ENCODE results near the gene COL1A1. TPM values are rescaled to one million over a fixed set of nuclear protein-coding genes. Genes with fewer than 3 reads are reported as not detected.

The COL1A1 gene
- total and polyA plus RNA-seq, 2 of the 13 experiments (the other 11 are each of a cell fraction or from before 2014, with no cell fraction given) = 0.05 TPM; not detected in 1

DNA sequence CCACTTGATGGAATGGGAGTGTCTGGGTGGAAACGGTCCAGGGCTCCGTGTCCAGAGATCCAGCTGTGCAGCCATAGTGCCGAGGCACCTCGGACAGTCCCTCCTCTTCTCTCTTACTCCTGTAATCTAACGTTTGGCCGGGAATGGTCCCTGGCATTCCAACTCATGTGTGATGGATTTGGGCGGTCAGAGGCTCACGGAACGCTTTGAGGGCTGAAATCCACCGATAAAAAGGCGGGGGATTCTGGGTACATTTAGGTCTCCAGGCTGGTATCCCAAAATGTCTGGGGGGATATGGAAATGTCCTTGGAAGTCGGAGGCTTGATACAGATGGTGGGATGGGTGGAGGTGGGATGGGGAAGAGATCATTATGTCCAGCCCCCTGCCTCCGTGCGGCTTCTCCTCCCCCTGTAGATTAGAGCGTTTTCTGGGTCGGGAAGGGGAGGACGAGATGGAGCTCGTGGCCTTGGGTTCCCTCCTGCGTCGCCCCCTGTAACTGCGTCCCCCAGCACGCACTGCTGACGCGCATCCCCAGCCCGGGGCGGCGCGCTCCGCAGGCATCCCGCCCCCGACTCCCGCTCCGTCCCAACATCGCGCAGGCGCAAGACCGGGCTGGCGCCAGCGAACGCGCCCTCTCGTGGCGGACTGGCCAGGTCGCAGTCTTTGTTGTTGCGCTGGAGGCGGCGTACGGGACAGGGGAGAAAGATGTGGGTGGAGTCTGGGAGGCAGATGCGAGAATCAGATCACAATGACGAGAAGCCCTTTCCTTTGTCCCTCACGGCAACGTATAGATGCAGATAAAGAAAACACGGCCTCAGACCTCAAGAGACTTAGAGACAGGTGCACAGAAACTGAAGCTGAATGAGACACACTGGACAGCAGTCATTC is 40.2 kb downstream of the COL1A1 start (continued):
- TF ChIP-seq AHDC1 (CRISPR knock-in tag; IDR thresholded peaks at IDR 0.05; ENCODE audit: borderline replicate concordance) = no peak
- no peak for TF ChIP-seq IKZF1 (IDR thresholded peaks at IDR 0.05)
- TF ChIP-seq TBX3 (IDR thresholded peaks at IDR 0.05; ENCODE audit: borderline replicate concordance) = no peak
- TF ChIP-seq ESRRA (CRISPR knock-in tag; IDR thresholded peaks at IDR 0.05; ENCODE audit: low read depth) = no peak
- TF ChIP-seq ZBTB7A (CRISPR knock-in tag; IDR thresholded peaks at IDR 0.05) = peak; percentile 85; the same call in 1 of the 2 replicates
- TF ChIP-seq SNAPC4 (CRISPR knock-in tag; IDR thresholded peaks at IDR 0.05) = no peak
- TF ChIP-seq ZNF496 (CRISPR knock-in tag; IDR thresholded peaks at IDR 0.05; ENCODE audit: insufficient replicate concordance) = no peak
- no peak for TF ChIP-seq ZNF484 (CRISPR knock-in tag; IDR thresholded peaks at IDR 0.05; ENCODE audit: borderline replicate concordance, low read depth)
- TF ChIP-seq REPIN1 (CRISPR knock-in tag; IDR thresholded peaks at IDR 0.05; ENCODE audit: borderline replicate concordance, low read depth) = peak; percentile 38; the same call in 1 of the 2 replicates
- no peak for TF ChIP-seq SYNCRIP (IDR thresholded peaks at IDR 0.05; ENCODE audit: insufficient read depth, low read depth, low read length)
- no peak for TF ChIP-seq ZNF18 (CRISPR knock-in tag; IDR thresholded peaks at IDR 0.05; ENCODE audit: insufficient replicate concordance)
- 0 out of 2 replicates have a peak, but pooled peaks have one; percentile 53 for TF ChIP-seq GATAD1 (CRISPR knock-in tag; IDR thresholded peaks at IDR 0.05)
- TF ChIP-seq HNRNPL (IDR thresholded peaks at IDR 0.05; ENCODE audit: low read depth, low read length) = no peak
- no peak for TF ChIP-seq TFE3 (CRISPR knock-in tag; IDR thresholded peaks at IDR 0.05)
